Smooth muscle cell of the brain vasculature (primary cell): Measurements from ENCODE around the gene KCNG3.

Source experiments
- DNase-seq: peaks from one replicate; pipeline ENCODE4 v3.0.0-alpha.2; 2012; ENCODE audit warnings: low read depth, low spot score

The KCNG3 gene

DNA sequence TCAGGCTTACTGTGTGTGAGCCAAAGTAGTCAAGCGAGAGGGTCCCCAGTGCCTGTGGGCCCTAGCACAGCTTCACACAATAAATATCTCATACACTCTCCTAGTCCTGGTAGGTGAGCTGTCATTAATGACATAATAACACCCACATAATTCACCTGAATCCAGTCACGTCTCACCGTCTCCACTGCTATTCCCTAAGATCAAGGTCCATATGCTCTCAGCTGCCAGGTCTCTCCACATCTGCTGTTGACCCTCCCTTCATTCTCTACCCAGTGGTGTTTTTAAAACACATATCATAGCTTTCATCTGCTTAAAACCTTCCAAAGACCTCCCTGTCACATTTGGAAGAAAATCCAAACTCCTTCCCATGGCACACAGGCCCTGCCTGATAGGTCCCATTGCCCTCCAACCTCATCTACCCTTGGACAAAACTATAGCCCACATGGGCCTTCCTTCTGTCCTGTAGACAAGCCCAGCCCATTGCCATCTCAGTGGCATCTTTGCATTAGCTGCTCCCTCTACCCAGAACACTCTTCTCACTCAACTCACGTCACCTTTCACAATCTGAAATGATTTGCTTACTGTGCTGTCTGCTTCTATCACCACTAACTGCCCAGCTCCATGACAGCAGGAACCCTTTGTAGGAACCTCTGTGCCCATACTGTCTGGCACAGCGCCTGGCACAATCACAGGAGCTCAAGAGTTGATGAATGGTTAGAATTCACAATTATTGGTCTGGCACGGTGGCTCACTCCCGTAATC is 7.5 kb downstream of the KCNG3 start:
- no peak for DNase-seq

DNA sequence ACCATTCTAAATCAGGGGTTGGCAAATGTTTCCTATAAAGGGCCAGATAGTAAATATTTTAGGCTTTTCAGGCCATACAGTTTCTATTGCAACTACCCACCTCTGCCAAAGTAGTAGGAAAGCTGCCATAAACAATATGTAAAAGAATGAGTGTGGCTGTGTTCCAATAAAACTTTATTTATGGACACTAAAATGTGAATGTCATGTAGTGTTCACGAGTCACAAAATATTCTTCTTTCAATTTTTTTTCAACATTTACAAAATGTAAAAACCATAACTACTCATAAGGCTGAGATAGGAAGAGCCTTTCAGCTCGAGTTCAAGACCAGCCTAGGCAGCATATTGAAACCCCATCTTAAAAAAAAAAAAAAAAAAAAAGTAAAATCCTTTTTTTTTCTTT is 13.4 kb downstream of the KCNG3 start:
- DNase-seq, result no peak

DNA sequence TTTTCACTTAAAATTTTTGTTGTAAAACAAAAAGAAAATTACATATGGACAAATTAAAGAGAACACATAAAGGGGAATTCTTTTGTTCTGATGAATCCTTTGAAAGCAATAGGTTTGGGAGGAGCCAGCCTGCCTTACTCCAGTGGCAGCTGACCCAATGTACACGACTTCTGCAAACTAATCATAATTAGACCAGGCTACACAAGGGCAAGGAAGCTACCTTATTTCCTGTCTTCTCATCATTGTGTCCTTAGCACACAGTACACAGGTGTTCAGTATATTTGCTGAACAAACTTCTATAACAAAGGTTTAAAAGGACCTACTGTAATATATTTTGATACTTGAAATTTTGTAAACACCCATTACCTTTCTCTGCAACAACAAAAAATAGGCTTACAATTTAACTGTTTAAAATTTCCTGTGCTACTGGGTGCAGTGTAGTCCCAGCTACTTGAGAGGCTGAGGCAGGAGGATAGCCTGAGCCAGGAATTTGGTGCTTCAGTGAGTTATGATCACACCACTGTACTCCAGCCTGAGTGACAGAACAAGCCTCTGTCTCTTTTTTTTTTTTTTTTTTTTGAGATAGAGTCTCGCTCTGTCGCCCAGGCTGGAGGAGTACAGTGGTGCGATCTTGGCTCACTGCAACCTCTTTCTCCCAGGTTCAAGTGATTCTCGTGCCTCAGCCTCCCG is 18.9 kb downstream of the KCNG3 start:
- DNase-seq, result no peak

DNA sequence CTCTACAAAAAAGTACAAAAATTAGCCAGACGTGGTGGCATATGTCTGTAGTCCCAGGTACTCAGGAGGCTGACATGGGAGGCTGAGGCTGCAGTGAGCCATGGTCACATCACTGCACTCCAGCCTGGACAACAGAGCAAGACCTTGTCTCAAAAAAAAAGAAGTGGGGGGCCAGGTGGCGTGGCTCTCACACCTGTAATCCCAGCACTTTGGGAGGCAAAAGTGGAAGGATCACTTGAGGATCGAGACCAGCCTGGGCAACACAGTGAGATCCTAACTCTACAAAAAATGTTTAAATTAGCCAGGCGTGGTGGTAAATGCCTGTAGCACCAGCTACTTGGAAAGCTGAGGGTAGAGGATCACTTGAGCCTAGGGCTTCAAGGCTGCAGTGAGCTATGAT is 23.1 kb downstream of the KCNG3 start:
- no peak for DNase-seq

DNA sequence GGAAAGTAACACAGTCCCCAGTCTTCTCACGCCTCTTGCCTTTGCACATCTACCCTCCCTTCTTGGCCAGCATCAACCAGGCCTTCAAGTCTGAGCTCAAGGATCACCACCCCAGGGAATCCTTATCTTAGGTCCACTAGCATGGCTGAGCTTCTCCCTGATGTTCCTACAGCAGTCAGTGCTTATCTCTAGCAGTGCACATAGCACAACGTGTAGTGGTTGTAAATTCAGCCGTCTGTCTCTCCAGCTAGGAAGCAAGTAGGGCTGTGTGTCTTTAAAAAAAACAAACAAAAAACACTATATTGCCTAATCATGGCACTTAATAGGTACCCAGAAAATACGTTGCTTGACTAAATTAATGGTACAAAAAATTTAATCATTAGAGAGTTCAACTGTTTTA is 29.2 kb downstream of the KCNG3 start:
- DNase-seq, result no peak

DNA sequence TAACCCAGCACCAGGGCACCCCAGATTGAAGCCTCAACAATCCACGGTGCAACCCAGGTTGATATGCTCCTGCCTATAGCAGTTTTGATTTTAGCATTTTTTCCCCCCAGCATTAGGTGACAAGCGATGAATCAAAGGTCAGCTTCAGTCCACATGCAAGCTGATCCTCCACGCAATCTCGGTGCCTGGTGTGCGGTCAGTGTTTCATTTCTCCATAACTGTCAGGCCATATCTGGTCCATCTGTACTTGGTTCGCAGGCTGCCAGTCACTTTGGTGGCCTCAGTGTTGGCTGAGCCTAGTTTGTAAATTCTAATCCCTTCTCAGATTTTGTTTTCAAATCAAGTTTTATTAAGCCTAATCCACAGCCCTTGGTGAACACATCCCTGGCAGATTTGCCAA is 30.2 kb downstream of the KCNG3 start:
- DNase-seq, result no peak

DNA sequence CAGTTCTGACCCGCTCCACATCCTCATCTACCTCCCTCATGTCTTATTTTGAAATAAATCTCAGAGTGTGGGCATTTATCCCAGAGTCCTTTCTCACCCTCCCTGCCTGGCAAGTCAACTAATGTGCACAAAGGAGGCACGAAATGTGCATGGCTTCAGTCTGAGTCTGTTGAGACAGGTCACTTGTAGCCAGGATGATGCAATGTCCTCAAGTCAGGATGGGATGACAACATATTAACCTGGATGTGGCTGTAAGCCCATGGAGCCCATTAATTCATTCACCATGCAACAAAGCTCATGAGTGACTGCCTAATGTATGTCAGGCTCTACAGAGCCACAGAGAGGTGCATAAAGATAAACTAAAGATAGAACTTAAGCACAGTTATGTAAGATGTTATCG is 34.5 kb downstream of the KCNG3 start:
- DNase-seq, result no peak

DNA sequence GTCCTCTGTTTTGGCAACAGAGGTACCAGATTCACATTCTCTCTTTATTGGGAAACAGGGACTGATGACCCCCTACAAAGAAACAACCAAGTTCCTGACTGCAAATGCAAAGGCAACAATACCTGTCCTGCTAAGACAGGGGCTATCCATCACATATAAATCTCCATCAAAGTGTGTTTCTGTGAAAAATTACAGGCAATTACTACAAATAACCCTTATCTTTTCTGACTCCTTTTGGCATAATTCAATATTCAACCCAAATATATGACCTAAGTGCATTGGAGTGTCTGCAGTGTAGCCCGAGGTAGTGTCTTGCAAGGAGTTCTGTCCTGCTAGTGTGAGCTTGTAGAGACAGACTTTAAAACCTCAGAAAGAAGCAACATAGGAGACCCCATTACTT is 35.4 kb downstream of the KCNG3 start:
- DNase-seq, result no peak

DNA sequence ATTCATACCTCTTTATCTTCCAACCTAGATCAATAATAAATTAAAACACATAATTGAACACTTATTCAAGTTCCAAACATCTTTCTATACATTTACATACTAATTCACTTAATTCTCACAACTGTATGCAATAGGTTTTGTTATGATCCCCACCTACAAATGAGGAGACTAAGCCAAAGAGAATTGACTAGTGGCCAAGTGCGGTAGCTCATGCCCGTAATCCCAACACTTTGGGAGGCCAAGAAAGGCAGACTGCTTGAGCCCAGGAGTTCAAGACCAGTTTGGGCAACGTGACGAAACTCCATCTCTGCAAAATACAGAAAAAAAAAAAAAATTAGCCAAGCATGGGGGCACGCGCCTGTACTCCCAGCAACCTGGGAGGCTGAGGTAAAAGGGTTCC is 36.8 kb downstream of the KCNG3 start:
- DNase-seq, result no peak

DNA sequence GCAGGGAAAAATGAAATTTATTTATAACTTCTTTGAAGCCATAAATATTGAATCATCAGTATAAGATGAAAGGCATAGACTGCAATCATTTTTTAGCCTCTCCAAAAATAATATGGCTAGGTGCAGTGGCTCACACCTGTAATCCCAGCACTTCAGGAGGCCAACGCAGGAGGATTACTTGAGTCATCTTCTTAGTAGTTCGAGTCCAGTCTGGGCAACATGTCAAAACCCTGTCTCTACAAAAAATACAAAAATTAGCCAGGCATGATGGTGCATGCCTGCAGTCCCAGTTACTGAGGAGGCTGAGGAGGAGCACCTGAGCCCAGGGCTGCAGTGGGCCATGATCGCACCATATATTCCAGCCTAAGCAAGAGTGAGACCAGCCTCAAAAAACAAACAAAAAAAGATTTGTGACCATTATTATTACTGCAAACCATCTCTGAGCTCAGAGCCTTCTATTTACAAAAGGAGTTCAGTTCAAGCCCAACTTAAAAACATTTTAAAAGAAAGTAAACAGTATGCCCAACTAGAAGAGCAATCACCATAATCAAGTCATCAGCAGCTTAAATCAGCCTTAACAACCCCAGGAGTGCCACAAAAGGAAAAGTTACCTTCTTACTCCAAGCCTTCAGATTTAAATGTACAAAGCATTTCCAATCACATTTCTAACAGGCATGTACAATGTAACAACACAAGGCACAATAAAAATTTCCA is 37.5 kb downstream of the KCNG3 start:
- DNase-seq, result no peak

DNA sequence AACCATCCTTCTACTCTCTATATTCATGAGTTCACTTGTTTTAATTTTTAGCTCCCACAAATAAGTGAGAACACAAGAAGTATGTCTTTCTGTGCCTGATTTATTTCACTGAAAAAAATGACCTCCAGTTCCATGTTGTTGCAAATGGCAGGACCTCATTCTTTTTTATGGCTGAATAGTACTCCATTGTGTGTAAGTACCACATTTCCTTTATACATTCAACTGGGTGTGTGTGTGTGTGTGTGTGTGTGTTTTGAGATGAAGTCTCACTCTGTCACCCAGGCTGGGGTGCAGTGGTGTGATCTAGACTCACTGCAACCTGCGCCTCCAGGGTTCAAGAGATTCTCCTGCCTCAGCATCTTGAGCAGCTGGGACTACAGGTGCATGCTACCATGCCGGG is 41.2 kb downstream of the KCNG3 start:
- no peak for DNase-seq

DNA sequence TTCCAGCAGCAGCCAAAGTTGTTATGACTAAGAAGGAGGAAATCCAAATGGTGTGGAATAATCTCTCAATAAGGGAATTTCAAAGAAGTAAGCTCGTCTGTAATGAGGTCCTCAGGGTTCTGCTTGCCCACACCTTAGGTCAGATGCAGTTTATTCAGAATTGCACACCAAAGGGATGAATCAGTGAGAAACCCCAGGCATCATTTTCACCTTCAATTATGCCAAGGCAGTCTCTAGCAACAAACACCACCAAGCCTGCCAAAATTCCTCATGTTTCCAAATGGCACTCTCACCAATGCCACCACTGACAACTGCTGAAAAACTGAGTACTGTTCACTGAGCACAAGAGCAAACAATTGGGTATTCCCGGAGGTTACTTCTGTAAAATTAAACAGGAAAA is 43.6 kb downstream of the KCNG3 start:
- no peak for DNase-seq

DNA sequence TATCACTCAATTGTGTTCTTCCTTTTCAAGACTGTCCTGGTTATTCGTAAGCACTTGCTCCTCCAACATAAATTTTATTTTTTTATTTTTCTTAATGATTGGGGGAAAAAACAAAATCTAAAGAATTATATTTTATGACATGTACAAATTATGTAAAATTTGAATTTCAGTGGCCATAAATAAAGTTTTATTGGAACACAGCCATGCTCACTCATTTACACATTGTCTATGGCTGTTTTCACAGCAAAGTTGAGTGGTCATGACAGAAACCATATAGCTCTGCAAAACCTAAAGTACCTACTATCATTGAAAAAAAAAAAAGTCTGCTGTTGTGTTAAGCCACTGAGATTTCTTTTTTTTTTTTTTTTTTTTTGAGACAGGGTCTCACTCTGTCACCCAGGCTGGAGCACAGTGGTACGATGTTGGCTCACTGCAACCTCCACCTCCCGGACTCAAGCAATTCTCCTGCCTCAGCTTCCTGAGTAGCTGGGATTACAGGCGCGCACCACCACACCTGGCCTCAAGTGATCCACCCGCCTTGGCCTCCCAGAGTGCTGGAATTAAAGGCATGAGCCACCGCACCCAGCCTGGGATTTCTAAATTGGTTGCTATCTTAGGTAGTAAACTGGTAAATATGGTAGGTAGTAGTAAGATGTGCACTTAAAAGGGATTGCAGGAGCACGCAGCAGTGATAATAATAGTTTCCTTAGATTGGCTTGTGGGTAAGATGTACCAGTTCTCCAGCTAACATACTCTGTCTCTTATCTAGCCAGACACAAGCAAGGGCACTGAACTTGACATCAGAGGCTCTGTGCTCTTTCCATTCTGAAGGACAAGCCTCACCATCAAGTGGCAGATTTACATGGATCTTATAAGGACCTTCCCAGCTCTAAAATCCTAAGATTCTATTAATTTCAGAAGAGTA is 44.4 kb downstream of the KCNG3 start:
- DNase-seq, result no peak

DNA sequence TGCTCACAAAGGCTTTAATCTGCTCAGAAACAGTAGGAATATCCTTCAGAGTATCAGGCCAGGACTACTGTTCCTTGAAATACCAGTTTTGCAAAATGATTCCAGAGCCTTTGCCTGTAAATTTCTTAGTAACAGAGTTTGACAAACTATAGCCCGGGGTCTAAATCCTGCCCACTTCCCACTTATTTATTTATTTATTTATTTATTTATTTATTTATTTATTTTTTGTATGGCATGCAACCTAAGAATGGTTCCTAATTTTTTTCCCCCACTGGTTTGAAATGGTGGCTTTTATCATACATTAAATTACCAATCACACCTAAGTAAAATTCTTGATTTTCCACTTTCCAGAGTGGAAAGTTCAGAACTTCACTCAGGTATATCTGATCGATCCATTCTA is 45.6 kb downstream of the KCNG3 start:
- DNase-seq, result no peak

DNA sequence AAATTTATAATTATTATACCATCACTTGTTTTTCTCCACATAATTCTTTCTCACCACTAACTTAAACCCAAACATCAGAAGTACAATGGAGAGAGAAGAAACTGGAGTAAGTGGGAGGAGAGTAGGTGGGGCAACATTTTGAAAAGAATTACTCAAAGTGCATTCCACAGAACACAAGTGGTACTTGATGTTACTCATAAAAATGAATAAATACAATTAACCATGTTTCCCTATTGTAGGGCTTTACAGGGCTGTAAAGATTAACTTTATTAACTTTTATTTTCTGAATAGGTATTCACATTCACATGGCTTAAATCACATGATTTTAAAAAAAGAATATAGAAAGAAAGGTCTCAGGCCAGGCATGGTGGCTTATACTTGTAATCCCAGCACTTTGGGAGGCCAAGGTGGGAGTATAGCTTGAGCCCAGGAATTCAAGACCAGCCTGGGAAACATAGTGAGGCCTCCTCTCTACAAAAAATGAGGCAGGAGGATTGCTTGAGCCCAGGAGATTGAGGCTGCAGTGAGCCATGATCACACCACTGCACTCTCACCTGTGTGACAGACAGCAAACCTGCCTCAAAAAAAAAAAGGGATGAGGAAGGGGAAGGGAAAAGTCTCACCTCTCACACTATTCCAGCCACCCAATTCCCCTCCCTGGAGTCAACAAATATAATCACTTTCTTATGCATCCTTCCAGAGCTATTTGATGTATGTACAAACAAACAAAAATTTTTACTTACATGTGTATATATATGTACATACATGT is 47.1 kb downstream of the KCNG3 start:
- DNase-seq, result no peak

DNA sequence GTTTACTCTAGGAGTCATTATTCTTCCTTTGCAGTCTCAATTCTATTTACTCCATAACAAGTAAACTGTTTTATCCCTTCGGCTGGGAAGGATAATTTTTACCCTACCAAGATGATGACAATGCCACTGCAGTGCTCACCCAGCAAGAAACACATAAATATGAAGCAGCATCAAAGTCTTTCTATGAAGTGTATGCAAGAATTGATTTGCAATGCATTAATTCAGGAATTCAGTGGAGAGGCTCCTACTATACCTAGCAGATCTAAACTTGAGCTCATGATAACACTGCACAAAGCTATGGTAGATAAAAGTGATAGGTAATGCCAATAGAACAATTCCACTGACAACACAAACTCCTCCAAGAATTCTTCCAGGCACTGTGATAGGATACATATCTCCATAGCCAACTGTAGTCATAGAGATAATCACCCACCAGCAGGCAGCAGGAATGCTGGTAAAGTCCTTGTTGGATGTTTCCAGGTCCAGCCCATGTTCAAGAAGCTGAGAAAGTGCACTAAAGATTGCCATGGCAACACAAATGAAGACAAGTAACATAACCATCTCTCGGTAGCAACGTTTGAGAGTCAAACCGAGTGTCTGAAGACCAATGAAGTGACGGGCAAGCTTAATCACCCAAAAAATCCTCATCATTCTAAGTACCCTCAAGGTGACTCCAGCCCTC is 49.9 kb downstream of the KCNG3 start:
- DNase-seq, result no peak

DNA sequence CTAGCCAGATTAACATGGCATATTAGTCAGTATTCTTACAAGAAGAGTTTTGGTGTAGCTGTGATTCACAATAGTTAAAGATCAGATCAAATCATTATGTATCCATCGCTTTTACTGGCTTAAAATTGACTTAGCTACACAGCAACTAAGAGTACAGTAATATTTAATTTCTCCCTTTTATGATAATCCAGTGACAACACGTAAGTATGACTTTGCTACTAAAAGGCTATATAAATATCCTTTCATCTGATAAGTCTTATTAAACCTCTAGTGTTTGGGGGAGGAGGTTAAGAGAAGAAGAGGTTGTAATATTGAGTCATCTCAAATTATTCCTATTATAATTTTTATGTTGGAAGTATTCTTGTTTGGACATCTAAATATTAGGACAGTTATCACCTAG is 51.0 kb downstream of the KCNG3 start:
- no peak for DNase-seq

DNA sequence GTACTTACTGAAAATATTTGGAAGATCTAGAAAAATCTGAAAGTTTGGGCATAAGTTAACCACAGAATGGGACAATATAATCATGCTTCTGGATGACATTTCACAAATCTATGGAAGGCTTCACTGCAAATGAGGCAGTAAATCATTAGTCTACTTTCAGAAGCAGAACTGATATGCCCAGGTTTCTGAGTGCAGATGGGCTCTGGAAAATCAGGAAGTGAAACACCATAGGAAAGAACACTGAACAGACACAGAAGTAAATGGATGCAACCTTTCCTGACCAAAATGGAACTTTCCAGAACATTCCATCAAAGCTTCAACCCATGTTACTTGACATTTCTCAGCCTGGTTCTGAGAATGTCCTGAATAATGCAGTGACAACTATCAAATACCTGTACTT is 55.1 kb downstream of the KCNG3 start:
- no peak for DNase-seq

DNA sequence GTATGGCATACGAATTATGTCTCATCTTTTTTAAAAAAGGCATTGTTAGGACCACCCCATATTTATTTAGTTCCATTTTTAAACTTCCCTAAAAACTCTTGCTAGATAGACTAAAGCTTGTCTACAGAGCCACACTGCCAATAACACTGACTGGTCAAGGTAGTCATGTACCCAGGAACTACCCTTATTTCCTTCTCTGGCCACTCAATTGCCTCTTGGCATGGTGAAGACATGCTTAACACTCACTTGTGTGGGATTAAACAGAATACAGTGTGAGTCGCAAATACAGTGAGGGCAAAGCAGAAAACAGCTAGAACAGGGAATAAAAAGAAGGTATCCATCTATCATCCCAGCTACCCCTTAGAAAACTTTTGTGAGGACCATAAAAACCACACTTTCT is 57.4 kb downstream of the KCNG3 start:
- DNase-seq, result no peak

DNA sequence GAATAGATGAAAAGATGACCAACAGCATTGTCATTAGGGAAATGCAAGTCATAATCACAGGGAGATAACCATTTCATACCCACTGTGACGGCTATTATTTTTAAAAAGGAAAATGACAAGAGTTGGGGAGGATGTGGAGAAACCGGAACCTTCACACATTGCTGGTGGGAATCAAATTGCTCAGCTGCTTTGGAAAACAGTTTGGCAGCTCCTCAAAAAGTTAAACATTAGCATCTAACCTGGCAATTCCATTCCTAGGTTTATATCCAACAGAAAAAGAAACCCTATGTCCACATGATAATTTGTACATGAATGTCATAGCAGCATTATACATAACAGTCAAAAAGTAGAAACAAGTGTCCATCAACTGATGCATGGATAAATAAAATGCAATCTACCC is 58.2 kb downstream of the KCNG3 start:
- no peak for DNase-seq

DNA sequence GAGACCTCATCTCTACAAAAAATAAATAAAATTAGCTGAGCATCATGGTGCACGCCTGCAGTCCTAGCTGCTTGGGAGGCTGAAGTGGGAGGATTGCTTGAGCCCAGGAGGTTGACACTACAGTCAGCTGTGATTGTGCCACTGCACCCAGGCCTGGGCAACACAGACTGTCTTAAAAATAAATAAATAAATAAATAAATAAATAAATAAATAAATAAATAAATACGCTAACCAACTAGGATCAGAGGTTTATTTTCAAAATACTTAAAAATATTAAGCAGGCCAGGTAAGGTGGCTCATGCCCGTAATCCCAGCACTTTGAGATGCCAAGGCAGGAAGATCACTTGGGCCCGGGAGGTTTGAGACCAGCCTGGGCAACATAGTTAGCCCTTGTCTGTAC is 63.6 kb downstream of the KCNG3 start:
- DNase-seq, result no peak
